Glutamatergic neuron (in vitro differentiated cells): ENCODE data around the gene TBC1D5. TPM values are rescaled to one million over a fixed set of nuclear protein-coding genes. Genes with fewer than 3 reads are reported as not detected.

Source experiments
- DNase-seq: peaks from one replicate; pipeline ENCODE4 v3.0.0; 2022
- H3K27ac Mint-ChIP-seq: one replicate; pipeline ENCODE4 v1.8.0; 2020; ENCODE audit warnings: mild to moderate bottlenecking, mixed read lengths, inconsistent platforms; ENCODE audit not compliant: unreplicated experiment
- H3K27me3 Mint-ChIP-seq: one replicate; pipeline ENCODE4 v1.8.0; 2020; ENCODE audit warnings: mild to moderate bottlenecking, moderate library complexity, mixed read lengths, inconsistent platforms; ENCODE audit not compliant: unreplicated experiment
- H3K36me3 Mint-ChIP-seq: one replicate; pipeline ENCODE4 v1.8.0; 2020; ENCODE audit warnings: mild to moderate bottlenecking, mixed read lengths, inconsistent platforms; ENCODE audit not compliant: unreplicated experiment
- H3K4me1 Mint-ChIP-seq: one replicate; pipeline ENCODE4 v1.8.0; 2020; ENCODE audit warnings: mild to moderate bottlenecking, low read depth, mixed read lengths, inconsistent platforms; ENCODE audit not compliant: unreplicated experiment
- H3K4me3 Mint-ChIP-seq: one replicate; pipeline ENCODE4 v1.8.0; 2020; ENCODE audit warnings: mild to moderate bottlenecking, mixed read lengths, inconsistent platforms; ENCODE audit not compliant: unreplicated experiment
- H3K9me3 Mint-ChIP-seq: one replicate; pipeline ENCODE4 v1.8.0; 2020; ENCODE audit warnings: mild to moderate bottlenecking, moderate library complexity, mixed read lengths, inconsistent platforms; ENCODE audit not compliant: unreplicated experiment
- CTCF ChIP-seq: fragments of 200-600 bp; sonication (generic); IDR thresholded peaks from one replicate; pipeline ENCODE4 v1.5.0; 2021; ENCODE audit not compliant: partially characterized antibody, unreplicated experiment
- total RNA-seq: library from RNA; stranded (reverse); fragmentation: NEBNext Ultra II Directional; extraction: Animal tissue kit (Norgen Biotek cat#: 25700); gene quantifications from one replicate; pipeline ENCODE4 v1.2.1, GENCODE V29; 2021; ENCODE audit not compliant: unreplicated experiment

The TBC1D5 gene
- total RNA-seq, 1 donor from 2014 or later = 40.2 TPM

DNA sequence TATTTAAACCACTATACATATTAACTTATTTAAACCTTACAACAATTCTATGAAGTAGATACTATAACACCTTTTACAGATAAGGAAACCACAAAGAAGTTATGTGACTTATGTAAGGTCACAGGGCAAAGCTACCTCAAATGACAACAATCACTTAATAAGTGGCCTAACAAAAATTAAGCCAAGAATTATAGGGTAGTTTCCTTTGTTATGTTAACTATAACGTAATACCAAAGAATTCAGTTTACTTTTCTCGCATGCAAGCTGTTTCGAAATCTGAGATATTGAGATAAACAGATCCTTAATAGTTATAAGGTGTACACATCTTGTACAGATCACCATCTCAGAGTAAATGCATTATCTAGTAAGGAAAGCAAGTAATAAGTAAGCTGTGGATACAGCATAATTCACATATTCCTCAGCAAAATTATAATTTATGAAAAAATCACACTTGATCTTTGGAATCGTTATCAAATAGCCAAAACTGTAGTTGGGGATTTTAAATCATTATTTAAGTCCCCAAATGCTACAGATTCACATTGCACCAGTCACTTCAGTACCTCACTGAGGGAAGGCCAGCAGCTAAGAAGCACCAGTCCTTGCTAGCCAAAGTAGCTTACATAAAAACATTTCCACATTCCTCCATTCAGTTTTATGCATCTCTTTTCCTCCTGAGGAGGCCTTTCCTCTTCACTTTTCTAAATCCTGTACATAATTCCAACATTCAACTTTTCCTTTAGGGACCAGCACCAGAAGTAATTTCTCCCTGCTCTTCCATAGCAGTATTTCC, 226.8 kb downstream of the TBC1D5 start:
- H3K4me1 Mint-ChIP-seq = peaks cover 2% of the 10 kb centered on the region
- no peak for TF ChIP-seq CTCF
- no peak overlapping the region for H3K4me3 Mint-ChIP-seq
- no peaks in the 10 kb centered on the region for H3K36me3 Mint-ChIP-seq
- H3K9me3 Mint-ChIP-seq = no peaks in the 10 kb centered on the region
- H3K27me3 Mint-ChIP-seq = peaks cover 2% of the 10 kb centered on the region
- H3K27ac Mint-ChIP-seq = no peak overlapping the region
- no peak for DNase-seq

DNA sequence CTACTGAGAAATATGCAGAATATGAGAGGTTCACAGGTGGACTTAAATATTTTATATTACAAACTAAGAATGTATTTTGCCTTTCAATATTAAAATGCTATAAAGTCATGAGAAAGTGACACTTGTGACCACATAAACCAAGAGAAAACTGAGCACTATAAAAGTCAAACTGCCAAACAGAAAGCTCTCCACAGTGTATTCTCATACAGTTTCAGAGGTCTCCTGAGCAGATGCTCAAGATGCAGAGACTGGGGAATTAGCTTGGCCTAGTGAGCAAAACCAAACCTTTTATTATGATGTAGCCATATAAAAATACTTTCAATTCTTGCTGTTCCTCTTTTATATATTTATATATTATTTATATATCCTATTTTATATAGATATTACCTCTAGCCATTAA, 227.8 kb downstream of the TBC1D5 start:
- Mint-ChIP-seq H3K27me3 (peaks cover 2% of the 10 kb centered on the region), H3K4me3 (no peak overlapping the region), H3K9me3 (no peaks in the 10 kb centered on the region), H3K4me1 (peaks cover 2% of the 10 kb centered on the region), H3K36me3 (no peaks in the 10 kb centered on the region), H3K27ac (no peak overlapping the region)
- TF ChIP-seq CTCF = no peak
- no peak for DNase-seq

DNA sequence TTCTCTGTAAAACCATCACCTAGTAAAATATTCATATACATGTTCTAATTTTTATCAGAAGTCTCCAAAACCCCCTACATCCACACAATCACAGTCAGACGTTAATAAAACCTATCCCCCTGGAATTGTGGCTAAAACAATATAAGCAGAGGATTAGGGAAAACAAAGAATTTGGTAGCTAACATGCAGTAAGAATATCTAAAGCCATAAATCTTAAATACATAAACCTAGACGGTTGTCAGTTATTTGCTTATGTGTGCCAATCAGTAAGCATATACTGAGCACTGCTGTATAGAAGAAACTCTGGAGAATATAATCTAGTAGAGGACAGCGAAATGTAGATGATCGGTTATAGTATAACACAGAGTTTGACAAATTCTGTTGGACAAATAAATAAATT, 232.2 kb downstream of the TBC1D5 start:
- no peak for TF ChIP-seq CTCF
- Mint-ChIP-seq H3K27ac (no peak overlapping the region), H3K4me3 (no peak overlapping the region), H3K9me3 (no peaks in the 10 kb centered on the region), H3K36me3 (no peaks in the 10 kb centered on the region), H3K27me3 (peaks cover 2% of the 10 kb centered on the region), H3K4me1 (no peaks in the 10 kb centered on the region)
- DNase-seq = no peak

GRCh38 chr3:17508180-17508752, 234.2 kb downstream of the TBC1D5 start:
- H3K27ac Mint-ChIP-seq = no peak overlapping the region
- no peak overlapping the region for H3K4me3 Mint-ChIP-seq
- H3K27me3 Mint-ChIP-seq = peaks cover 2% of the 10 kb centered on the region
- no peaks in the 10 kb centered on the region for H3K9me3 Mint-ChIP-seq
- no peak for DNase-seq
- no peak for TF ChIP-seq CTCF
- no peaks in the 10 kb centered on the region for H3K4me1 Mint-ChIP-seq
- H3K36me3 Mint-ChIP-seq = no peaks in the 10 kb centered on the region

DNA sequence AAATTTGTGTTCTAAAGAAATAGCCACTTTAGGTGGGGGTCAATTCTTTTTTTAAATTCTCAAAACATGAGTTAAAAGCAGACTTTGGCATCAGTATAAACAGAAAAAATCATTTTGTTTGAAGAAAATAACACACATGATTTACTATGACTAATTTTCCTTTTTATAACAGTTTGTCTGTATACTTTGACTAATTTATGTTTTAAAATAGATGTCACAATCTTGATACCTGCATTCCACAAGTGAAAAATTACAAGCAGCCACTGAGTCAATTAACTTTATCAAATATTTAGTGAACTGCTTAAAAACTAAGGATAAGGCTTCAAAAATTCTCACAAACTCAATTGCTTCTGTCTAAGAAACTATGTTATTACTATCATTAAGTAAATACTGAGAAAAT, 235.0 kb downstream of the TBC1D5 start:
- Mint-ChIP-seq H3K27me3 (no peaks in the 10 kb centered on the region), H3K9me3 (no peaks in the 10 kb centered on the region)

More for the DNA sequence above, 235.0 kb downstream of the TBC1D5 start:
- Mint-ChIP-seq H3K4me3 (no peak overlapping the region), H3K4me1 (no peaks in the 10 kb centered on the region), H3K36me3 (no peaks in the 10 kb centered on the region), H3K27ac (no peak overlapping the region)
- DNase-seq = no peak
- no peak for TF ChIP-seq CTCF
